ENCODE results near the gene PHLPP1.
A peak's percentile ranks its signal among the peaks of the same experiment; 100 is the strongest.

Gene PHLPP1

GRCh38 chr18:62856294-62856693 lies 141.0 kb downstream of the PHLPP1 start:
- no peak for DNase-seq

- no peak for DNase-seq
Observed at GRCh38 chr18:62857263-62857976, 142.1 kb downstream of the PHLPP1 start.

- DNase-seq, result no peak
Observed at GRCh38 chr18:62860062-62860461, 144.7 kb downstream of the PHLPP1 start.

- no peak for DNase-seq
Observed at GRCh38 chr18:62862466-62862865, 147.1 kb downstream of the PHLPP1 start.

GRCh38 chr18:62863579-62864001 lies 148.2 kb downstream of the PHLPP1 start:
- no peak for DNase-seq

GRCh38 chr18:62865498-62865897 lies 150.2 kb downstream of the PHLPP1 start:
- no peak for DNase-seq

- DNase-seq, result no peak
Observed at GRCh38 chr18:62867534-62867933, 152.2 kb downstream of the PHLPP1 start.

- no peak for DNase-seq
Observed at GRCh38 chr18:62868645-62869044, 153.3 kb downstream of the PHLPP1 start.

GRCh38 chr18:62870643-62871042 lies 155.3 kb downstream of the PHLPP1 start:
- no peak for DNase-seq

GRCh38 chr18:62875323-62875722 lies 160.0 kb downstream of the PHLPP1 start:
- no peak for DNase-seq

GRCh38 chr18:62876111-62876510 lies 160.8 kb downstream of the PHLPP1 start:
- no peak for DNase-seq

GRCh38 chr18:62876828-62877227 lies 161.5 kb downstream of the PHLPP1 start:
- no peak for DNase-seq

GRCh38 chr18:62877411-62878221 lies 162.3 kb downstream of the PHLPP1 start:
- no peak for DNase-seq

- DNase-seq, result no peak
Observed at GRCh38 chr18:62878305-62878704, 163.0 kb downstream of the PHLPP1 start.

- DNase-seq, result no peak
Observed at GRCh38 chr18:62880034-62880433, 164.7 kb downstream of the PHLPP1 start.

GRCh38 chr18:62880673-62881364 lies 165.5 kb downstream of the PHLPP1 start:
- no peak for DNase-seq

GRCh38 chr18:62881509-62882016 lies 166.2 kb downstream of the PHLPP1 start:
- DNase-seq, result peak in 2 of 3 donors; percentile 7 to 9

- DNase-seq, result no peak
Observed at GRCh38 chr18:62883937-62884735, 168.8 kb downstream of the PHLPP1 start.

- no peak for DNase-seq
Observed at GRCh38 chr18:62885804-62886203, 170.5 kb downstream of the PHLPP1 start.

GRCh38 chr18:62894681-62895390 lies 179.5 kb downstream of the PHLPP1 start:
- DNase-seq, result no peak

- DNase-seq, result peak; percentile 23 to 49 (median 40)
Observed at GRCh38 chr18:62897153-62897552, 181.8 kb downstream of the PHLPP1 start.

GRCh38 chr18:62898359-62898758 lies 183.0 kb downstream of the PHLPP1 start:
- DNase-seq, result peak in 1 of 3 donors; percentile 2

All from suppressor macrophage treated with lipopolysaccharide for 1 hour (primary cell).